GM21786 (cell line): ENCODE results near the gene TLR1.
A peak's percentile ranks its signal among the peaks of the same experiment; 100 is the strongest.
"Not testable (repeated sequence)": the region's sequence is repeated elsewhere in the genome, so short reads cannot be mapped to it uniquely, and the experiment has no call there.

Experiments
- ATAC-seq: cut with Tn5 transposase; IDR thresholded peaks from one replicate; pipeline ENCODE4 v1.9.1; 2021; ENCODE audit not compliant: unreplicated experiment

Gene TLR1

GRCh38 chr4:38775326-38775725 is 29.3 kb downstream of the TLR1 start:
- ATAC-seq = no peak

GRCh38 chr4:38774181-38774955 is 30.2 kb downstream of the TLR1 start:
- no peak for ATAC-seq

DNA sequence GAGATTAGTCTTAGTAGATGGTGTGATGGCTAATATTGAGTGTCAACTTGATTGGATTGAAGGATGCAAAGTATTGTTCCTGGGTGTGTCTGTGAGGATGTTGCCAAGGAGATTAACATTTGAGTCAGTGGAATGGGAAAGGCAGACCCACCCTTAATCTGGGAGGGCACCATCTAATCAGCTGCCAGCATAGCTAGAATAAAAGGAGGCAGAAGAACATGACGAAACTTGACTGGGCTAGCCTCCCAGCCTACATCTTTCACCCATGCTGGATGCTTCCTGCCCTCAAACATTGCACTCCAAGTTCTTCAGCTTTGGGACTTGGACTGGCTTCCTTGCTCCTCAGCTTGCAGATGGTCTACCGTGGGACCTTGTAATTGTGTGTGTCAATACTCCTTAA is 34.3 kb downstream of the TLR1 start:
- ATAC-seq = not testable (repeated sequence)

DNA sequence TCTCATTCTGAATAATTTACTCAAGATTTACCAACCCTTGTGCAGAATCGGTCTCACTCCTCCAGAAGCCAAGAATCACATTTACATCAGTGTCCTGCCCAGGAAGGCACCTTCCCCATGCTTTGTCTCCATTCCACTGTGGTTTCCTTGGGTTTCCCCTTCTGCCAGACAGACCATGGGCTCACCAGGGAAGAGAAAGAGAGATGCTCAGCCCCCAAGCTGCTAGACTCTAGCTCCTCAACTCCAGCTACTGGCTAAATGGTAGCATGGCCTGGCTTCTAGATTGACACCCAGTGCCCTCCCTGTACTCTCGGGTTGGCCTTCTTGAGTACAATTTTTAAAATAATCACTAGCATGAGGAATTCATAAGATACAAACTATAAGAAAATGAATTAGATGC is 34.7 kb downstream of the TLR1 start:
- ATAC-seq = no peak

DNA sequence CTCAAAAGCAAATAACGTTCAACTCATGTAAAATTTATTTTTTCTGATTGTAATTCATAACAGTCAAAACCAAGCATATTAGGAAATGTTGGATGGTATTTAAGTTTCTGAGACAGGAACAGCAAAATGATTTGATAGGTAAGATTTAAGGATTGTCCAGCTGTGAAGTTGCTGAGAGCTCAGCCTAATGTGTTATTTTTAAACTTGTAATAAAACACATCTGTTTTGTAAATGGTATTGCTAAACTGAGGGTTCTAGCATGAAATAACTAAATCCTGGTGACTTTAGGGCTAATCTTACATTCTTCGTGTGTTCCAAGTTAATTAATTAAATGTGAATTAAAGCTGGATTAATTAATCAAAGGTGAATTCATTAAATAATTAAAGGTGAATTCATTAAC is 35.1 kb downstream of the TLR1 start:
- no peak for ATAC-seq

- ATAC-seq = no peak
Observed at GRCh38 chr4:38768968-38769394, 35.6 kb downstream of the TLR1 start.

DNA sequence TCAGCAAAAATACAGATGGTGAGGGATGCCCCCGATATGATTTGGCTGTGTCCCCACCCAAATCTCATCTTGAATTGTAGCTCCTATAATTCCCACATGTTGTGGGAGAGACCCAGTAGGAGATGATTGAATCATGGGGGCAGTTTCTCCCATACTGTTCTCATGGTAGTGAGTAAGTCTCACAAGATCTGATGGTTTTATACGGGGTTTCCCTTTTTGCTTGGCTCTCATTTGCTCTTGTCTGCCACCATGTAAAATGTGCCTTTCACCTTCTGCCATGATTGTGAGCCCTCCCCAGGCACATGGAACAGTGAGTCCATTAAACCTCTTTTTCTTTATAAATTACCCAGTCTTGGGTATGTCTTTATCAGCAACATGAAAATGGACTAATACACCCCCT is 37.7 kb downstream of the TLR1 start:
- not testable (repeated sequence) for ATAC-seq

DNA sequence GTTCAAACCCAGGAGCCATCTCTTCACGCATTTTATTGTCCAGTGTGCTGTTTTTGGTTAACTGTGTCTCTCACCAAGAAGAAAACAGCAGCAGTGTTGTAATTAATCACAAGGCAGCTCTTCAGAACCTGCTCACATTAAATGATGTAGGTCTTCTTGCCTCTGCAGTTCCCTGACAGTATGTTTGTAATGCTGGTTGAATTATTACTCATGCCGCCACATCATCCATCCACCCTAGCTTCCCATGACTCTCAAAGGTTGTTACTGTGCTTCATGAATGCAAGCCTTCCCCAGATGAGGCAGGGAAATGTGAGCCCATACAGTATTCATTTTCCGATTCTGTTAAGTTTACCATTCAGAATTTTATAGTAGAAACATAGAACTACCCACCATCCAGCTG is 39.2 kb downstream of the TLR1 start:
- no peak for ATAC-seq

DNA sequence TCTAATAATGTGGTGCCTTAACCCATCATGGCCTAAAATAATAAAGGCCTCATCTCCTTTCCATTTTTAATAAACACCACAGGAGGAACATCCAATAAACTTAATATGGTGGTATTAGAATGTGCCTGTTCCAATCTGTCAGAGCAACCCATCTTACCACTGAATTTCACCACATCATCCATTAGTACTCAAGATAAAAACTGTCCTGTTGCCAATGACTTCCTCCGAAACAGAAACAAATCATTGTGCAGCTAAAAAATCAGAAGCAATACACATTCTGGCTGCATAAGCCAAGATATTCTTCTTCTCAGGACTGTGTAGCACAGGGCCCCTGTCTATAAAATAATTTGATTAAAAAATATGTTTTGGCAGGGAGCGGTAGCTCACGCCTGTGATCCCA is 40.3 kb downstream of the TLR1 start:
- no peak for ATAC-seq

DNA sequence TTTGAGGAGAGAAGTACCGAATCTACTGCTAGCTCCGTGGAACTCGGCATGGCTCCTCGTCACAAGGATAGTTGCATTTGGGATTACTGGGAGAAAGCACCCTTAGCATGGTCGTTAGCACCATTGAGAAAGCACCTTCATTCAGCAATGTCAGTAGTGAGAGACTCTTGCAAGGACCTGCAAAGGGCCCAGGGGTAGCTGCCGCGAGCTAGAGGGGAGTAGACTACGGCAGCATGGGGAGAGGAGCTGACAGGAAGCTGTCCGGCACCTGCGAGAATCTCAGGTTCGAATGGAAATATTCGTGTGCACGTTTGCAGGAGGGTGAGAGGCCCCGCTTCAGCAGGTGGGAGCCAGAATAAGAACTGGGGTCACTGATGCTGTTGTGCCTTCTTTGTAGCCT is 42.0 kb downstream of the TLR1 start:
- ATAC-seq = peak; percentile 30

DNA sequence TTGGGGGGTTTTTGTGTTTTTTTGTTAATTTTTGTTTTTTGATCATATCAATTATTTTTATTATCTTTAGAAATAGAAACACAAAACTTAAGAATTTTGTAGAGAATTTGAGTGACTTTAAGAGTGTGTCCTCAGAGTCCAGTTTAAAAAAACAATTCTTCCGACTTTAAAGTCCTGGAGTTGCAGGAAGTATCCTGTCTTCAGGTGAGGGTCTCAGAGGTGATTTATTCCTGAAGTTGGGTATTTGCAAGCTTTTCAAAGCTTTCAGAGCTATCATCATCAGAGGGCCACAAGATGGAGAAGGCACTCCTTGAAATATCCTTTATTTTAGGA is 44.8 kb downstream of the TLR1 start:
- ATAC-seq = no peak

GRCh38 chr4:38759113-38759789 is 45.3 kb downstream of the TLR1 start:
- no peak for ATAC-seq

- ATAC-seq = no peak
Observed at GRCh38 chr4:38757945-38758600, 46.5 kb downstream of the TLR1 start.

DNA sequence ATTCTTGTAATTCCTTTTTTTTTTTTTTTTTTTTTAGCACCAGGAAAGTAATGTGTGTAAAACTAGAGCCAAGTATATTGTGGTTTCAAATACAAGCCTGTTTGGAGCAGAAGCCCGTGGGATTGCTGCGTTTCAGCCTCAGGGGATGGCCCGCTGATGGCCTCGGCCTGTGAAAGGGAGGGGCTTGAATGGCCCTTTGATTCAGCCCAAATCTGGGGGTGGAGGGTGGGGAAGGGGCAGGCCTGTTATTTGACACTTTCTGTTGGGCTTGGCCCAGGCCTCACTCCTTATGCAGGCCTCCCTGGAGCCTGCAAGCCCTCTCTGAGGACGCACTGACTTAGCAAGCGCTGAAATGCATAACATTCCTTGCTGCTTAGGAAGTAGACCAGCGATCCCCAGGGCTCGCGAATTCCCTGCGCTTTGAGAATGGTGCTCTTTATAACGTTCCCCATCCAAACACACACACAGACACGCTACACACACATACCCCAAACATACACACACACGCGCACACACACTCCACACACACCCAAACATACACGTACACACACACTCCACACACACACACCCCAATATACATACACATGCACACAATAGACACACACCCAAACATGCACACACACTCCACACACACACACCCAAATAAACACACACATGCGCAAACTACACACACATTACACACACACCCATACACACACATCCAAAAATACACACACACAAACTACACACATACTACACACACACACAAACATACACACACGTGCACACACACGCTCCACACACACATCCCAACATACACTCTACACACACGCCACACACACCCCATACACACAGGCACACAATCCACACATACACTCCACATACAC is 51.4 kb downstream of the TLR1 start:
- no peak for ATAC-seq

DNA sequence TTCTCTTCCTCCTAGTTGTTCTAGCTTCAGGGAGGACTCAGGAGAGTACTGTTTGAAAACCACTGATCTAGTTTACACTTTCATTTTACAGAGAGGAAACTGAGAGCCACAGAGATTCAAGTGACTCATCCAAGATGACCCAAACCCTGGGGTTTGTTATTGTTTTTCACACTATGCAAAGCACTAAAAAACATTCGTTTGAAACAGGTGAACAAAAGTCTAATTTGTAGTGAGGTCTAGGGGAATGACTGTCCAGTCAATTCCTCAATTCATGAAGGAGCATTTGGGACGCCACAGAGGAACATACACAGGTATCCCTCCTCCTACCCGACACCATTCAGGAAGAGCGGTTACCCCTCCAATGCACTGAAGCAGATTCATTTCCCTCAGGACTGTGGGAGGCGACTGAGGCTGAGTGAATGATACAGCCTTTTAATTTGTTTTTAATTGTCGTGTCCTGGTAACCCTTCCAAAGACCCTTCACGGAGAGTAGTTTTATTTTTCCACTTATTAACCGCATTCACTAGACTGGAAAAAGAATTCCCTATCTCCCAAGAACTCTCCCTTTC is 52.1 kb downstream of the TLR1 start:
- peak; percentile 97 for ATAC-seq

DNA sequence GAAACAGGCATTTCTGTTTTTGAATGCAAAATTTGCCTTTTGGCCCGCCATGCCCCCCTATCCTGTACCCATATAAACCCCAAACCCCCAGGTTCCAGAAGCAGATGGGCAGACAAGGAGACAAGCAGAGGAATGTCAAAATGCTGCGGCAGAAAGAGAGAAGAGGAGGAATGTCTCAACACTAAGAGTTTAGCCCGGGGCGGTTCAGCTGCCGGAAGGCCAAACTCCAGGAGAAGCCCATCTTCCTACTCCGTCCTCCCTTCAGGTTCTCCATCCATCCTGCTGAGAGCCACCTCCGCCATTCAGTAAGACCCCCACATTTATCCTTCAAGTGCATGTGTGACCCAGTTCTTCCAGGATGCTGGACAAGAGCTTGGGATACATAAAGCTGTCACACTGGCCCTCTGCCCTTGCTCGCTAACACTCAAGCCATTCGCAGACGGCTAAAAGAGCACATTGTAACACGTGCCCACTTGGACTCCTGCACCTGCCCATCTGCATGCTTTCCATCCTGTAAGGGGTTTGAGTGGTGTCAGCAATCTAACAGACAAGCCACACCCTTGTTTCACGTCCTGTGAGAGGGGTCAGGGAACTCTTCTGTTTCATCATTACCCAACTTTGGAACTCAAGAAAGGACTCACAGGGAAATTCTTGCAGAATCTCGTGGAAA is 53.1 kb downstream of the TLR1 start:
- ATAC-seq = no peak

- ATAC-seq = no peak
Observed at GRCh38 chr4:38749336-38749735, 55.3 kb downstream of the TLR1 start.

DNA sequence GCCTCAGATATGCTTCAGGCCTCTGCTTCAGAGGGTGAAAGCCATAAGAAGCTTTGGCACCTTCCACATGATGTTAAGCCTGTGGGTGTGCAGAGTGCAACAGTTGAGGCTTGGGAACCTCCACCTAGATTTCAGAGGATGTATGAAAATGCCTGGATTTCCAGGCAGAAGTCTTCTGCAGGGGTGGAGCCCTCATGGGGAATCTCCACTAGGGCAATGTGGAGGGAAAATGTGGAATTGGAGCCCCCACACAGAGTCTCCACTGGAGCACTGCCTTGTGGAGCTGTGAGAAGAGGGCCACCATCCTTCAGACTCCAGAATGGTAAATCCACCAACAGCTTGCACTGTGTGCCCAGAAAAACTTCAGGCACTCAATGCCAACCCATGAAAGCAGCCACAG is 57.0 kb downstream of the TLR1 start:
- ATAC-seq = no peak
